Measurements from ENCODE around the gene TMEM150B. TPM values are rescaled to one million over a fixed set of nuclear protein-coding genes. Genes with fewer than 3 reads are reported as not detected.

The TMEM150B gene
- total RNA-seq, 2 donors from 2014 or later = 0.73 to 0.95 TPM

DNA sequence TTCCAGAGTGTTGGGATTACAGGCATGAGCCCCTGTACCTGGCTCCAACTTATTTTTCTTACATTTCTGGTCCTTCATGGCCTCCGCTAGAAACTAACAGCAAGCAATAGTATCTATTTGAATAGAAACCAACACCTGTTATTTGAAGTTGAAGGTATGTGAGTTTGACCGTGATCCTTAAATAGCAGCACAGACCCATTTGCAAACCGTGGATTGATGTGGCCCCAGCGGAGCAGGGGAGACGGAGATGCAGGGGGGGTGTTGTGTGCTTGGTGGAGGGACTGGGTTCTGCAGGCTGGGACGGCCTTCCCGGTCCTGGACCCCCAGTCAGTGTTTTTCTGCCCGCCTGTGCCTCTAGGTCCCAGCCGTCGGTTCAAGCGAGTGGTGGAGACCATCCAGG, 16.9 kb downstream of the TMEM150B start:
- TF ChIP-seq, protein P1, sequence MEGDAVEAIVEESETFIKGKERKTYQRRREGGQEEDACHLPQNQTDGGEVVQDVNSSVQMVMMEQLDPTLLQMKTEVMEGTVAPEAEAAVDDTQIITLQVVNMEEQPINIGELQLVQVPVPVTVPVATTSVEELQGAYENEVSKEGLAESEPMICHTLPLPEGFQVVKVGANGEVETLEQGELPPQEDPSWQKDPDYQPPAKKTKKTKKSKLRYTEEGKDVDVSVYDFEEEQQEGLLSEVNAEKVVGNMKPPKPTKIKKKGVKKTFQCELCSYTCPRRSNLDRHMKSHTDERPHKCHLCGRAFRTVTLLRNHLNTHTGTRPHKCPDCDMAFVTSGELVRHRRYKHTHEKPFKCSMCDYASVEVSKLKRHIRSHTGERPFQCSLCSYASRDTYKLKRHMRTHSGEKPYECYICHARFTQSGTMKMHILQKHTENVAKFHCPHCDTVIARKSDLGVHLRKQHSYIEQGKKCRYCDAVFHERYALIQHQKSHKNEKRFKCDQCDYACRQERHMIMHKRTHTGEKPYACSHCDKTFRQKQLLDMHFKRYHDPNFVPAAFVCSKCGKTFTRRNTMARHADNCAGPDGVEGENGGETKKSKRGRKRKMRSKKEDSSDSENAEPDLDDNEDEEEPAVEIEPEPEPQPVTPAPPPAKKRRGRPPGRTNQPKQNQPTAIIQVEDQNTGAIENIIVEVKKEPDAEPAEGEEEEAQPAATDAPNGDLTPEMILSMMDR (conservative IDR thresholded peaks at IDR 0.05) = no peak
- Mint-ChIP-seq H3K27ac (no peak overlapping the region), H3K27me3 (ENCODE audit: insufficient read depth) (no peaks in the 10 kb centered on the region), H3K36me3 (ENCODE audit: low read depth) (peaks cover 59% of the 10 kb centered on the region), H3K4me1 (peaks cover 3% of the 10 kb centered on the region), H3K9me3 (no peaks in the 10 kb centered on the region), H3K4me3 (no peak overlapping the region)
- Histone ChIP-seq H3K4me1 (ENCODE audit: control insufficient read depth, insufficient read depth, low read length) (no peaks in the 10 kb centered on the region), H3K9me3 (ENCODE audit: control insufficient read depth, low read length) (no peaks in the 10 kb centered on the region), H3K36me3 (ENCODE audit: control insufficient read depth, insufficient read depth, low read length) (peaks cover 67% of the 10 kb centered on the region), H3K4me3 (ENCODE audit: low read length) (no peak overlapping the region), H3K9ac (ENCODE audit: extremely low read depth, low read length, poor library complexity, severe bottlenecking) (no peak overlapping the region), H3K27me3 (ENCODE audit: control insufficient read depth, insufficient read depth, low read length, poor library complexity, severe bottlenecking) (no peaks in the 10 kb centered on the region), H3K27ac (ENCODE audit: low read depth, low read length) (no peak overlapping the region)
- DNase-seq = no peak
- WGBS, 2 experiments (ENCODE audit: insufficient coverage in 1 of 2, insufficient read length in 1 of 2) = 98 to 100% methylated on average over 7 to 11 of the region's 11 CpGs

DNA sequence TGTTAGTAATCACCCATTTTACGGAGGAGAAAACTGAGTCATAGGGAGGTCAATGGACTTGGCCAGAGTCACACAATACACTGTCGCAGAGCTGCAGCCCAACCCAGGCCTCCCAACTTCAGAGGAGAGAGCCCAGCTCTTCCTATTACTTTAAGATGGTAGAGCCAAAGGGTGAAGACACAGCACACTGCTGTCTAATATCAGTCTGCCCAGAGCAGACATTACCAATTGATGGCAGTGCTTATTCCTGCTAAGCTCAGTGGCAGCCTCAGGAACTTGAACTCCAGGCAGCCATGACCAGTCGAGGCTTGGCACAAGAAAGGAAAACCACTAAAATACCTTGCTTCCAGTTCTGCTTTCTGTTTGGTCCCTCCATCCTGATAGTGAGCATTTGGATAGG, 18.4 kb downstream of the TMEM150B start:
- no peak for DNase-seq
- Mint-ChIP-seq H3K27me3 (ENCODE audit: insufficient read depth) (no peaks in the 10 kb centered on the region), H3K4me1 (peaks cover 5% of the 10 kb centered on the region), H3K36me3 (ENCODE audit: low read depth) (peaks cover 67% of the 10 kb centered on the region), H3K4me3 (no peak overlapping the region), H3K9me3 (no peaks in the 10 kb centered on the region), H3K27ac (peak overlapping the region; percentile 48)
- Histone ChIP-seq H3K4me3 (ENCODE audit: low read length) (no peak overlapping the region), H3K9me3 (ENCODE audit: control insufficient read depth, low read length) (no peaks in the 10 kb centered on the region), H3K4me1 (ENCODE audit: control insufficient read depth, insufficient read depth, low read length) (no peaks in the 10 kb centered on the region), H3K27ac (ENCODE audit: low read depth, low read length) (no peak overlapping the region), H3K36me3 (ENCODE audit: control insufficient read depth, insufficient read depth, low read length) (peaks cover 81% of the 10 kb centered on the region), H3K9ac (ENCODE audit: extremely low read depth, low read length, poor library complexity, severe bottlenecking) (no peak overlapping the region), H3K27me3 (ENCODE audit: control insufficient read depth, insufficient read depth, low read length, poor library complexity, severe bottlenecking) (no peaks in the 10 kb centered on the region)
- TF ChIP-seq, protein P1 (conservative IDR thresholded peaks at IDR 0.05) = no peak
- 90 to 92% methylated on average over 3 of the region's 3 CpGs for WGBS, 2 experiments (ENCODE audit: insufficient coverage in 1 of 2, insufficient read length in 1 of 2)

DNA sequence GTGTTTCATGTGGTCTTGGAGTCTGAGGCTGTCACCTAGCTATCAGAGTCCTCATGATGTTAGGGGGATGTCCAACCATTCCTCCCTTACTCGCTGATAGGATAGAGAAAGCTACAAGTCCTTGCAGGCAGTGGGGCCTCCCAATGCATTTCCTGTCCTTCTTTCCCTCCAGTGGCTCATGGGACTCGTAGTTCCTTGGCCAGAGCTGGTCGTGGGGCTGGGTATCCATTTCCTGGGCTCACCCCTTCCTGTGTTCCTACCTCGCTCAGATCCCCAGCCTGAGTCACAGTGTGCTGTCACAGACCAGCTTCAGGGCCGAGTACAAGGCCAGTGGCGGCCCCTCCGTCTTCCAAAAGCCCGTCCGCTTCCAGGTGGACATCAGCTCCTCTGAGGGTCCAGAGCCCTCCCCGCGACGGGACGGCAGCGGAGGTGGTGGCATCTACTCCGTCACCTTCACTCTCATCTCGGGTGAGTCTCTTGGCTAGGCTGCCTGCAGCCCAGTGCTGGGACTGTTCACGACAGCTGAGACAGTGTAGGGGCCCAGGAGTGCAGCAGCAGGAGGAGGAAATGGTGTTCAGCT, 19.1 kb downstream of the TMEM150B start:
- peak; percentile 54 for DNase-seq
- peaks cover 67% of the 10 kb centered on the region for H3K36me3 Mint-ChIP-seq (ENCODE audit: low read depth)
- no peak overlapping the region for H3K4me3 Mint-ChIP-seq

More for the DNA sequence above, 19.1 kb downstream of the TMEM150B start:
- Histone ChIP-seq H3K9ac (ENCODE audit: extremely low read depth, low read length, poor library complexity, severe bottlenecking) (no peak overlapping the region), H3K27me3 (ENCODE audit: control insufficient read depth, insufficient read depth, low read length, poor library complexity, severe bottlenecking) (no peaks in the 10 kb centered on the region), H3K9me3 (ENCODE audit: control insufficient read depth, low read length) (no peaks in the 10 kb centered on the region), H3K27ac (ENCODE audit: low read depth, low read length) (no peak overlapping the region), H3K36me3 (ENCODE audit: control insufficient read depth, insufficient read depth, low read length) (peaks cover 82% of the 10 kb centered on the region), H3K4me1 (ENCODE audit: control insufficient read depth, insufficient read depth, low read length) (no peaks in the 10 kb centered on the region), H3K4me3 (ENCODE audit: low read length) (no peak overlapping the region)
- H3K4me1 Mint-ChIP-seq = peaks cover 9% of the 10 kb centered on the region
- no peak overlapping the region for H3K27ac Mint-ChIP-seq
- 96 to 99% methylated on average over 8 to 17 of the region's 17 CpGs for WGBS, 2 experiments (ENCODE audit: insufficient coverage in 1 of 2, insufficient read length in 1 of 2)
- no peaks in the 10 kb centered on the region for H3K27me3 Mint-ChIP-seq (ENCODE audit: insufficient read depth)
- TF ChIP-seq, protein P1 (conservative IDR thresholded peaks at IDR 0.05) = no peak
- no peaks in the 10 kb centered on the region for H3K9me3 Mint-ChIP-seq
